Measurements from ENCODE around the gene CT55.
A peak's percentile ranks its signal among the peaks of the same experiment; 100 is the strongest.
"Not testable (repeated sequence)": the region's sequence is repeated elsewhere in the genome, so short reads cannot be mapped to it uniquely, and the experiment has no call there.

Gene CT55

GRCh38 chrX:135170877-135171519 is at the start of gene CT55:
Gene CT55, minus strand, starts transcription at chrX:135171398. Its CDS starts 227 bp downstream, at chrX:135171171.
- DNase-seq, result no peak

- DNase-seq, result no peak
These were observed 42.1 kb upstream of the CT55 start for GRCh38 chrX:135213200-135213844.

GRCh38 chrX:135206427-135206826 is 35.2 kb upstream of the CT55 start:
- not testable (repeated sequence) for DNase-seq

- DNase-seq, result no peak
These were observed 29.1 kb upstream of the CT55 start for GRCh38 chrX:135200297-135200696.

- DNase-seq, result peak; percentile 25
These were observed 23.5 kb upstream of the CT55 start for GRCh38 chrX:135194684-135195083.

- DNase-seq, result no peak
These were observed 22.5 kb upstream of the CT55 start for GRCh38 chrX:135193740-135194139.

GRCh38 chrX:135191838-135192237 is 20.6 kb upstream of the CT55 start:
- DNase-seq, result no peak

- peak; percentile 61 for DNase-seq
These were observed 14.7 kb upstream of the CT55 start for GRCh38 chrX:135185795-135186443.

- no peak for DNase-seq
These were observed 7.4 kb upstream of the CT55 start for GRCh38 chrX:135178636-135179035.

GRCh38 chrX:135170468-135170867 is 730 bp downstream of the CT55 start:
- DNase-seq, result no peak

- not testable (repeated sequence) for DNase-seq
These were observed 1.7 kb downstream of the CT55 start for GRCh38 chrX:135169534-135169933.

- DNase-seq, result no peak
These were observed 2.7 kb downstream of the CT55 start for GRCh38 chrX:135168486-135168885.

- DNase-seq, result not testable (repeated sequence)
These were observed 16.5 kb downstream of the CT55 start for GRCh38 chrX:135154688-135155087.

GRCh38 chrX:135126145-135126544 is 45.1 kb downstream of the CT55 start:
- not testable (repeated sequence) for DNase-seq

GRCh38 chrX:135120056-135120576 is 51.1 kb downstream of the CT55 start, which contains the start of gene ETDB:
Gene ETDB, minus strand, starts transcription at chrX:135120526. Its CDS starts 1,265 bp downstream, at chrX:135119261.
- DNase-seq, result not testable (repeated sequence)

- DNase-seq, result not testable (repeated sequence)
These were observed 55.1 kb downstream of the CT55 start for GRCh38 chrX:135116064-135116463.

- DNase-seq, result no peak
These were observed 56.8 kb downstream of the CT55 start for GRCh38 chrX:135114392-135114791.

GRCh38 chrX:135112743-135113142 is 58.5 kb downstream of the CT55 start:
- no peak for DNase-seq

- DNase-seq, result no peak
These were observed 59.0 kb downstream of the CT55 start for GRCh38 chrX:135112096-135112729.

GRCh38 chrX:135109554-135109953 is 61.6 kb downstream of the CT55 start:
- no peak for DNase-seq
